ENCODE measurements around the gene RNF115.

RNF115 gene
- 52.7 to 68.2 (median 63.1) reads per million in 3 donors for total RNA-seq

- H3K27me3 ChIP-seq (replicated peaks; ENCODE audit: control insufficient read depth, insufficient read depth, low read length, poor library complexity, severe bottlenecking): no peaks in the 10 kb centered on the region
- no peaks in the 10 kb centered on the region for H3K9me3 ChIP-seq (ENCODE audit: control insufficient read depth, low read length)
- peaks cover 7% of the 10 kb centered on the region for H3K4me1 ChIP-seq (ENCODE audit: control insufficient read depth, insufficient read depth, low read length, poor library complexity, severe bottlenecking)
- peak; percentile 76 to 81 (median 79) for DNase-seq
- peaks cover 24% of the 10 kb centered on the region for H3K36me3 ChIP-seq (ENCODE audit: control insufficient read depth, insufficient read depth, low read length)
- peak within 1 kb of the TSS; percentile 88 for H3K4me3 ChIP-seq (ENCODE audit: insufficient read depth, low read depth, low read length, poor library complexity, severe bottlenecking)
- peak within 1 kb of the TSS; percentile 80 for H3K27ac ChIP-seq (ENCODE audit: insufficient read depth, low read length, poor library complexity, severe bottlenecking)
Observed at GRCh38 chr1:145823565-145824498, at the start of gene RNF115, which contains the start of gene POLR3C. RNF115 (minus strand) TSS chr1:145824095; CDS start chr1:145823873, 222 bp downstream. POLR3C (plus strand) TSS chr1:145824200; CDS start chr1:145825777, 1,577 bp downstream.

GRCh38 chr1:145871994-145872924 lies 48.4 kb upstream of the RNF115 start:
- no peaks in the 10 kb centered on the region for H3K27me3 ChIP-seq (replicated peaks; ENCODE audit: control insufficient read depth, insufficient read depth, low read length, poor library complexity, severe bottlenecking)
- no peaks in the 10 kb centered on the region for H3K36me3 ChIP-seq (ENCODE audit: control insufficient read depth, insufficient read depth, low read length)
- peak overlapping the region; percentile 42 for H3K4me3 ChIP-seq (ENCODE audit: insufficient read depth, low read depth, low read length, poor library complexity, severe bottlenecking)
- DNase-seq: no peak
- peaks cover 6% of the 10 kb centered on the region for H3K4me1 ChIP-seq (ENCODE audit: control insufficient read depth, insufficient read depth, low read length, poor library complexity, severe bottlenecking)
- no peak overlapping the region for H3K27ac ChIP-seq (ENCODE audit: insufficient read depth, low read length, poor library complexity, severe bottlenecking)
- no peaks in the 10 kb centered on the region for H3K9me3 ChIP-seq (ENCODE audit: control insufficient read depth, low read length)

GRCh38 chr1:145868232-145868631 lies 44.3 kb upstream of the RNF115 start:
- Histone ChIP-seq H3K27me3 (replicated peaks; ENCODE audit: control insufficient read depth, insufficient read depth, low read length, poor library complexity, severe bottlenecking) (no peaks in the 10 kb centered on the region), H3K27ac (ENCODE audit: insufficient read depth, low read length, poor library complexity, severe bottlenecking) (no peak overlapping the region), H3K9me3 (ENCODE audit: control insufficient read depth, low read length) (no peaks in the 10 kb centered on the region), H3K4me1 (ENCODE audit: control insufficient read depth, insufficient read depth, low read length, poor library complexity, severe bottlenecking) (peaks cover 6% of the 10 kb centered on the region), H3K4me3 (ENCODE audit: insufficient read depth, low read depth, low read length, poor library complexity, severe bottlenecking) (no peak overlapping the region), H3K36me3 (ENCODE audit: control insufficient read depth, insufficient read depth, low read length) (no peaks in the 10 kb centered on the region)
- DNase-seq: no peak

GRCh38 chr1:145863282-145864018 lies 39.6 kb upstream of the RNF115 start:
- Histone ChIP-seq H3K27me3 (replicated peaks; ENCODE audit: control insufficient read depth, insufficient read depth, low read length, poor library complexity, severe bottlenecking) (no peaks in the 10 kb centered on the region), H3K36me3 (ENCODE audit: control insufficient read depth, insufficient read depth, low read length) (no peaks in the 10 kb centered on the region), H3K4me1 (ENCODE audit: control insufficient read depth, insufficient read depth, low read length, poor library complexity, severe bottlenecking) (no peaks in the 10 kb centered on the region), H3K4me3 (ENCODE audit: insufficient read depth, low read depth, low read length, poor library complexity, severe bottlenecking) (no peak overlapping the region), H3K27ac (ENCODE audit: insufficient read depth, low read length, poor library complexity, severe bottlenecking) (no peak overlapping the region), H3K9me3 (ENCODE audit: control insufficient read depth, low read length) (no peaks in the 10 kb centered on the region)
- no peak for DNase-seq

GRCh38 chr1:145859491-145860023 lies 35.7 kb upstream of the RNF115 start:
- Histone ChIP-seq H3K27ac (ENCODE audit: insufficient read depth, low read length, poor library complexity, severe bottlenecking) (peak overlapping the region; percentile 78), H3K9me3 (ENCODE audit: control insufficient read depth, low read length) (no peaks in the 10 kb centered on the region), H3K4me3 (ENCODE audit: insufficient read depth, low read depth, low read length, poor library complexity, severe bottlenecking) (peak overlapping the region; percentile 99), H3K4me1 (ENCODE audit: control insufficient read depth, insufficient read depth, low read length, poor library complexity, severe bottlenecking) (peaks cover 8% of the 10 kb centered on the region), H3K27me3 (replicated peaks; ENCODE audit: control insufficient read depth, insufficient read depth, low read length, poor library complexity, severe bottlenecking) (no peaks in the 10 kb centered on the region), H3K36me3 (ENCODE audit: control insufficient read depth, insufficient read depth, low read length) (peaks cover 6% of the 10 kb centered on the region)
- DNase-seq: peak; percentile 48 to 73 (median 62)

GRCh38 chr1:145858901-145859490 lies 35.1 kb upstream of the RNF115 start, which contains the start of gene PIAS3:
PIAS3 (minus strand) TSS chr1:145859081; CDS start chr1:145858990, 91 bp downstream.
- peak; percentile 62 to 77 (median 75) for DNase-seq
- Histone ChIP-seq H3K36me3 (ENCODE audit: control insufficient read depth, insufficient read depth, low read length) (peaks cover 9% of the 10 kb centered on the region), H3K27me3 (replicated peaks; ENCODE audit: control insufficient read depth, insufficient read depth, low read length, poor library complexity, severe bottlenecking) (no peaks in the 10 kb centered on the region), H3K4me3 (ENCODE audit: insufficient read depth, low read depth, low read length, poor library complexity, severe bottlenecking) (peak within 1 kb of the TSS; percentile 99), H3K27ac (ENCODE audit: insufficient read depth, low read length, poor library complexity, severe bottlenecking) (peak within 1 kb of the TSS; percentile 78), H3K4me1 (ENCODE audit: control insufficient read depth, insufficient read depth, low read length, poor library complexity, severe bottlenecking) (peaks cover 8% of the 10 kb centered on the region), H3K9me3 (ENCODE audit: control insufficient read depth, low read length) (no peaks in the 10 kb centered on the region)

GRCh38 chr1:145858238-145858900 lies 34.5 kb upstream of the RNF115 start:
- peak; percentile 39 to 63 (median 57) for DNase-seq
- H3K4me3 ChIP-seq (ENCODE audit: insufficient read depth, low read depth, low read length, poor library complexity, severe bottlenecking): peak overlapping the region; percentile 99
- H3K9me3 ChIP-seq (ENCODE audit: control insufficient read depth, low read length): no peaks in the 10 kb centered on the region
- H3K27me3 ChIP-seq (replicated peaks; ENCODE audit: control insufficient read depth, insufficient read depth, low read length, poor library complexity, severe bottlenecking): no peaks in the 10 kb centered on the region
- H3K4me1 ChIP-seq (ENCODE audit: control insufficient read depth, insufficient read depth, low read length, poor library complexity, severe bottlenecking): peaks cover 8% of the 10 kb centered on the region
- peak overlapping the region; percentile 78 for H3K27ac ChIP-seq (ENCODE audit: insufficient read depth, low read length, poor library complexity, severe bottlenecking)
- H3K36me3 ChIP-seq (ENCODE audit: control insufficient read depth, insufficient read depth, low read length): peaks cover 14% of the 10 kb centered on the region

GRCh38 chr1:145857170-145857569 lies 33.3 kb upstream of the RNF115 start:
- Histone ChIP-seq H3K27ac (ENCODE audit: insufficient read depth, low read length, poor library complexity, severe bottlenecking) (no peak overlapping the region), H3K36me3 (ENCODE audit: control insufficient read depth, insufficient read depth, low read length) (peaks cover 22% of the 10 kb centered on the region), H3K4me1 (ENCODE audit: control insufficient read depth, insufficient read depth, low read length, poor library complexity, severe bottlenecking) (peaks cover 8% of the 10 kb centered on the region), H3K9me3 (ENCODE audit: control insufficient read depth, low read length) (no peaks in the 10 kb centered on the region), H3K27me3 (replicated peaks; ENCODE audit: control insufficient read depth, insufficient read depth, low read length, poor library complexity, severe bottlenecking) (no peaks in the 10 kb centered on the region), H3K4me3 (ENCODE audit: insufficient read depth, low read depth, low read length, poor library complexity, severe bottlenecking) (no peak overlapping the region)
- DNase-seq: no peak
